ENCODE results near the gene RANBP1. TPM values are rescaled to one million over a fixed set of nuclear protein-coding genes. Genes with fewer than 3 reads are reported as not detected.
A peak's percentile ranks its signal among the peaks of the same experiment; 100 is the strongest.

The RANBP1 gene
- total and polyA plus RNA-seq, 9 of the 15 experiments (the other 6 are each of a cell fraction or from before 2014, with no cell fraction given), result 162 to 2,891 (median 1,289) TPM

GRCh38 chr22:20151276-20151588 is 35.3 kb downstream of the RANBP1 start (continued):
- TF ChIP-seq HOXB6 (CRISPR knock-in tag; IDR thresholded peaks at IDR 0.05; ENCODE audit: borderline replicate concordance) (0 out of 2 replicates have a peak, but pooled peaks have one; percentile 51), BCOR (IDR thresholded peaks at IDR 0.05) (peak; percentile 35; the same call in 1 of the 2 replicates), RBM39 (optimal IDR thresholded peaks at IDR 0.05; ENCODE audit: low read depth, low read length) (no peak), FUS (optimal IDR thresholded peaks at IDR 0.05; ENCODE audit: low read depth, low read length) (no peak), KDM5B (IDR thresholded peaks at IDR 0.05; ENCODE audit: insufficient replicate concordance, low read depth, low read length) (no peak), POLR2A (conservative IDR thresholded peaks at IDR 0.05) (no peak), ARID3B (CRISPR knock-in tag; IDR thresholded peaks at IDR 0.05; ENCODE audit: borderline replicate concordance) (no peak)
- TF ChIP-seq, protein P1, sequence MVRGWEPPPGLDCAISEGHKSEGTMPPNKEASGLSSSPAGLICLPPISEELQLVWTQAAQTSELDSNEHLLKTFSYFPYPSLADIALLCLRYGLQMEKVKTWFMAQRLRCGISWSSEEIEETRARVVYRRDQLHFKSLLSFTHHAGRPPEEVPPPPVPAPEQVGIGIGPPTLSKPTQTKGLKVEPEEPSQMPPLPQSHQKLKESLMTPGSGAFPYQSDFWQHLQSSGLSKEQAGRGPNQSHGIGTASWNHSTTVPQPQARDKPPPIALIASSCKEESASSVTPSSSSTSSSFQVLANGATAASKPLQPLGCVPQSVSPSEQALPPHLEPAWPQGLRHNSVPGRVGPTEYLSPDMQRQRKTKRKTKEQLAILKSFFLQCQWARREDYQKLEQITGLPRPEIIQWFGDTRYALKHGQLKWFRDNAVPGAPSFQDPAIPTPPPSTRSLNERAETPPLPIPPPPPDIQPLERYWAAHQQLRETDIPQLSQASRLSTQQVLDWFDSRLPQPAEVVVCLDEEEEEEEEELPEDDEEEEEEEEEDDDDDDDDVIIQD (CRISPR knock-in tag; IDR thresholded peaks at IDR 0.05), result no peak
- TF ChIP-seq, protein P2, sequence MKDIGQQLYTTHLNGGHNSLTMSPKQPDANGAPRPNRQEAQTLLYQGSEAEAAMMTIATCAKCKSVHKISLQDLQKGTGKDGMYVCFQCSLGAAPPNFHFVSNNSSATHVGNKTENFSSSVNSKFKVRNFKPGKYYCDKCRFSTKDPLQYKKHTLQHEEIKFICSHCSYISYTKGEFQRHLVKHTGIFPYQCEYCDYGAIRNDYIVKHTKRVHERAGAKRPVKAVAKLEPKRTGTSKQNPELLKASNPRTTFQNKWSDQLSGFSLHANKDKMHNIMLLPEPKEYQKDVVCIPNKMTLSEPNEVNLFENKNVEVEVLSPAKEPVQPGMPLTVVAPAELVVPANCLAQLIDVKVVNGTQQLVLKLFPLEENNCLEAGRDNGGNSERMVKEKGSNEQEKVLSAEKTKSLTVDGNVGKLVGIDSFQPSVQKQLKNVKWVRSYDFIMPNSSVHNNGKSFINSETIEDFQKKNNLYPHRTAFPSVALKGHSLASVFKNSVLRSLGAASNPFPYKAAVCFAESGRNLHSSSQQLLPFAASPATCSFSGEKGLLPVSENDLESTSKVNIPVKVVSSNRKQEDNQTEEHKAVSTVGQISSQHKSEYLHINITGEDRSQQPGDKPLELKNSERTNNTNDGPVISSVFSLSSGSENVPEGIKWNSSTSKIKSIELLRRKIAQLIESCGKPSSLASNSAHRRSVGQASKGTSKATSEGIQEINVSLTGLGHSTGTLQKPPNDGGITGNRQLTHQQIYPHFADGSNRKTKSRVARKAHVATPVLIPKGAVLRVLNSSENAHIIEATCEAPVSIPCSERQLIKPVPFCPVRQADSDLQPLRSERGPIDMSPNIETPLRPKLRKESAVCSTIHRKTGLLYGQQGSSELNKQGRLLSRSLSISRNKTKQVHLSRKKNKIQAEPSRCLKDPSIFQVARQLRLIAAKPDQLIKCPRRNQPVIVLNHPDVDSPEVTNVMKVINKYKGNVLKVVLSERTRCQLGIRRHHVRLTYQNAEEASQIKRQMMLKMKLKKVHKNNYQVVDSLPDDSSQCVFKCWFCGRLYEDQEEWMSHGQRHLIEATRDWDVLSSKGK (CRISPR knock-in tag; IDR thresholded peaks at IDR 0.05), result no peak
- TF ChIP-seq, protein P3, sequence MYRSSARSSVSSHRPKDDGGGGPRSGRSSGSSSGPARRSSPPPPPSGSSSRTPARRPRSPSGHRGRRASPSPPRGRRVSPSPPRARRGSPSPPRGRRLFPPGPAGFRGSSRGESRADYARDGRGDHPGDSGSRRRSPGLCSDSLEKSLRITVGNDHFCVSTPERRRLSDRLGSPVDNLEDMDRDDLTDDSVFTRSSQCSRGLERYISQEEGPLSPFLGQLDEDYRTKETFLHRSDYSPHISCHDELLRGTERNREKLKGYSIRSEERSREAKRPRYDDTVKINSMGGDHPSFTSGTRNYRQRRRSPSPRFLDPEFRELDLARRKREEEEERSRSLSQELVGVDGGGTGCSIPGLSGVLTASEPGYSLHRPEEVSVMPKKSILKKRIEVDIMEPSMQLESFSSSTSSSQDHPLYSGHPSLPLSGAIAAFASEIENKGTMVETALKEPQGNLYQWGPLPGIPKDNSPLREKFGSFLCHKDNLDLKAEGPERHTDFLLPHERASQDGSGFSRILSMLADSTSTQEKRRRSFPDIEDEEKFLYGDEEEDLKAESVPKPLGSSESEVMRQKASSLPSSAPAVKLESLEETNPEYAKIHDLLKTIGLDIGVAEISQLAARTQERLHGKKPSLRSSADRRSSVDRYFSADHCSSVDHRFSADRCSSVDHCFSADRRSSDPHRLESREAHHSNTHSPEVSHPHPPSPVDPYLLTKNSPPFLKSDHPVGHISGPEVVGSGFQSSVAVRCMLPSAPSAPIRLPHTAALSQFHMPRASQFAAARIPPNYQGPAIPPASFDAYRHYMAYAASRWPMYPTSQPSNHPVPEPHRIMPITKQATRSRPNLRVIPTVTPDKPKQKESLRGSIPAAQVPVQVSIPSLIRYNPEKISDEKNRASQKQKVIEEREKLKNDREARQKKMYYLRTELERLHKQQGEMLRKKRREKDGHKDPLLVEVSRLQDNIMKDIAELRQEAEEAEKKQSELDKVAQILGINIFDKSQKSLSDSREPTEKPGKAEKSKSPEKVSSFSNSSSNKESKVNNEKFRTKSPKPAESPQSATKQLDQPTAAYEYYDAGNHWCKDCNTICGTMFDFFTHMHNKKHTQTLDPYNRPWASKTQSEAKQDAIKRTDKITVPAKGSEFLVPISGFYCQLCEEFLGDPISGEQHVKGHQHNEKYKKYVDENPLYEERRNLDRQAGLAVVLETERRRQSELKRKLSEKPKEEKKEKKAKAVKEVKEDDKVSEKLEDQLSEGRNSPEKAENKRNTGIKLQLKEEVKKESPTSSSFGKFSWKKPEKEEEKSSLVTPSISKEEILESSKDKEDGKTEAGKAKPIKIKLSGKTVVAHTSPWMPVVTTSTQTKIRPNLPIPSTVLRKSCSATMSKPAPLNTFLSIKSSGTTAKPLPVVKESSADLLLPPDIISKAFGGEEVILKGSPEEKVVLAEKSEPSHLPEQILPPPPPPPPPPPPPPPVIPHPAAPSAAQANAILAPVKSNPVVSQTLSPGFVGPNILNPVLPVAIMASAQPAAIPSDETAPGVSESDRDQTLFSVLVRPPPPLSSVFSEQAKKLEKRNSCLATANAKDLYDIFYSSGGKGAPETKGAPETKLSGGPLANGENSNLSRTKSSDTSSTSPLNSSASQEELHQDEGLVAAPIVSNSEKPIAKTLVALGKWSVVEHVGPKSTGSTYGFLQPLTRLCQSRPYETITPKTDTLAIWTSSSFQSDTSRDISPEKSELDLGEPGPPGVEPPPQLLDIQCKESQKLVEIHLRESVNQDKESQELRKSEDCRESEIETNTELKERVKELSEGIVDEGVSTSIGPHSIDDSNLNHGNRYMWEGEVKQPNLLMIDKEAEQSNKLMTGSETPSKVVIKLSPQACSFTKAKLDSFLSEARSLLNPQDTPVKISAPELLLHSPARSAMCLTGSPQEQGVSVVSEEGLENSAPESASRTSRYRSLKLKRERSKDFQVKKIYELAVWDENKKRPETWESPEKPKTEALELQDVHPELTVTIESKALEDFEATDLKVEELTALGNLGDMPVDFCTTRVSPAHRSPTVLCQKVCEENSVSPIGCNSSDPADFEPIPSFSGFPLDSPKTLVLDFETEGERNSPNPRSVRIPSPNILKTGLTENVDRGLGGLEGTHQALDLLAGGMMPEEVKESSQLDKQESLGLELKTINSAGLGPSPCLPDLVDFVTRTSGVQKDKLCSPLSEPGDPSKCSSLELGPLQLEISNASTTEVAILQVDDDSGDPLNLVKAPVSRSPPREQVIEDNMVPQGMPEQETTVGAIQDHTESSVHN (IDR thresholded peaks at IDR 0.05; ENCODE audit: borderline replicate concordance in 1 of 2, low read depth in 1 of 2), result no peak

All from K562 (cell line).